ENCODE results near the gene BRSK2.

DNA sequence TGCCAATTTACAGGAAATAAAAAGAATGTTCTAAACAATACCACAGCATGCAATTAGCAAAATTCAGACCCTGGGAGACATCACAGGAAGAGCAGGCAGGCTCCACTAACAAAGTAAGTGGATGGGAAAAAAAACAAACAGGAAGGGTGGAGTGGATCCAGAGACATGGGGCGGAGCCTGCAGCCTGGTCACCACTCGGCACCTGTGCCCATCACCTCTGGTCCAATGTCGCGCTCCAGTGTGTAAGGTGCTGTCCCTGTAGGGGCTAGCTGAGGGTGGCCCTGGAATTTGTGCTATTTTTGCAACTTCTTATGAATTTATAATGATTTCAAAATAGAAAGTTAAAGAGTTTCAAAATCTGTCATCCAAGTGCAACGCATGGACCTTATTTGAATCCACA lies 107.9 kb downstream of the BRSK2 start:
- TF ChIP-seq, protein P1, sequence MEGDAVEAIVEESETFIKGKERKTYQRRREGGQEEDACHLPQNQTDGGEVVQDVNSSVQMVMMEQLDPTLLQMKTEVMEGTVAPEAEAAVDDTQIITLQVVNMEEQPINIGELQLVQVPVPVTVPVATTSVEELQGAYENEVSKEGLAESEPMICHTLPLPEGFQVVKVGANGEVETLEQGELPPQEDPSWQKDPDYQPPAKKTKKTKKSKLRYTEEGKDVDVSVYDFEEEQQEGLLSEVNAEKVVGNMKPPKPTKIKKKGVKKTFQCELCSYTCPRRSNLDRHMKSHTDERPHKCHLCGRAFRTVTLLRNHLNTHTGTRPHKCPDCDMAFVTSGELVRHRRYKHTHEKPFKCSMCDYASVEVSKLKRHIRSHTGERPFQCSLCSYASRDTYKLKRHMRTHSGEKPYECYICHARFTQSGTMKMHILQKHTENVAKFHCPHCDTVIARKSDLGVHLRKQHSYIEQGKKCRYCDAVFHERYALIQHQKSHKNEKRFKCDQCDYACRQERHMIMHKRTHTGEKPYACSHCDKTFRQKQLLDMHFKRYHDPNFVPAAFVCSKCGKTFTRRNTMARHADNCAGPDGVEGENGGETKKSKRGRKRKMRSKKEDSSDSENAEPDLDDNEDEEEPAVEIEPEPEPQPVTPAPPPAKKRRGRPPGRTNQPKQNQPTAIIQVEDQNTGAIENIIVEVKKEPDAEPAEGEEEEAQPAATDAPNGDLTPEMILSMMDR (IDR thresholded peaks at IDR 0.05), result no peak
- TF ChIP-seq ZFX (IDR thresholded peaks at IDR 0.05; ENCODE audit: borderline replicate concordance), result no peak

Measured in 22Rv1 (cell line).